ENCODE results near the gene GLP2R.
"Not testable (repeated sequence)": the region's sequence is repeated elsewhere in the genome, so short reads cannot be mapped to it uniquely, and the experiment has no call there.

The GLP2R gene

GRCh38 chr17:9825641-9826150 is at the start of gene GLP2R:
Gene GLP2R, plus strand, starts transcription at chr17:9825924. Its CDS starts 140 bp downstream, at chr17:9826064.
- Mint-ChIP-seq H3K4me3 (no peak within 1 kb of the TSS), H3K27me3 (ENCODE audit: low read depth) (peaks cover 9% of the 10 kb centered on the region), H3K4me1 (peaks cover 6% of the 10 kb centered on the region), H3K9me3 (peaks cover 4% of the 10 kb centered on the region), H3K27ac (no peak within 1 kb of the TSS), H3K36me3 (ENCODE audit: low read depth) (no peaks in the 10 kb centered on the region)
- TF ChIP-seq CTCF (IDR thresholded peaks at IDR 0.05; ENCODE audit: unreplicated experiment in 3 of 3), result no peak

- Mint-ChIP-seq H3K27me3 (ENCODE audit: low read depth) (peaks cover 20% of the 10 kb centered on the region), H3K9me3 (peaks cover 10% of the 10 kb centered on the region), H3K4me3 (no peak overlapping the region), H3K36me3 (ENCODE audit: low read depth) (no peaks in the 10 kb centered on the region), H3K4me1 (no peaks in the 10 kb centered on the region), H3K27ac (no peak overlapping the region)
- no peak for TF ChIP-seq CTCF (IDR thresholded peaks at IDR 0.05; ENCODE audit: unreplicated experiment in 3 of 3)
These were observed 48.8 kb upstream of the GLP2R start for GRCh38 chr17:9776911-9777310.

- H3K4me1 Mint-ChIP-seq, result no peaks in the 10 kb centered on the region
- TF ChIP-seq CTCF (IDR thresholded peaks at IDR 0.05; ENCODE audit: unreplicated experiment in 3 of 3), result no peak
- H3K36me3 Mint-ChIP-seq (ENCODE audit: low read depth), result no peaks in the 10 kb centered on the region
- peaks cover 8% of the 10 kb centered on the region for H3K9me3 Mint-ChIP-seq
- no peak overlapping the region for H3K4me3 Mint-ChIP-seq
- peaks cover 14% of the 10 kb centered on the region for H3K27me3 Mint-ChIP-seq (ENCODE audit: low read depth)
- H3K27ac Mint-ChIP-seq, result no peak overlapping the region
These were observed 45.2 kb upstream of the GLP2R start for GRCh38 chr17:9780552-9780951.

- Mint-ChIP-seq H3K9me3 (no peaks in the 10 kb centered on the region), H3K27me3 (ENCODE audit: low read depth) (peaks cover 6% of the 10 kb centered on the region), H3K4me3 (no peak overlapping the region), H3K36me3 (ENCODE audit: low read depth) (no peaks in the 10 kb centered on the region), H3K4me1 (no peaks in the 10 kb centered on the region), H3K27ac (no peak overlapping the region)
- TF ChIP-seq CTCF (IDR thresholded peaks at IDR 0.05; ENCODE audit: unreplicated experiment in 3 of 3), result no peak
These were observed 42.7 kb upstream of the GLP2R start for GRCh38 chr17:9783050-9783449.

- not testable (repeated sequence) for H3K36me3 Mint-ChIP-seq (ENCODE audit: low read depth); H3K9me3 Mint-ChIP-seq; H3K4me1 Mint-ChIP-seq; H3K27me3 Mint-ChIP-seq (ENCODE audit: low read depth); H3K27ac Mint-ChIP-seq; H3K4me3 Mint-ChIP-seq
These were observed 42.3 kb upstream of the GLP2R start for GRCh38 chr17:9783465-9783864.

- H3K9me3 Mint-ChIP-seq, result no peaks in the 10 kb centered on the region
- H3K4me1 Mint-ChIP-seq, result peaks cover 13% of the 10 kb centered on the region
- H3K4me3 Mint-ChIP-seq, result no peak overlapping the region
- H3K36me3 Mint-ChIP-seq (ENCODE audit: low read depth), result no peaks in the 10 kb centered on the region
- peaks cover 3% of the 10 kb centered on the region for H3K27me3 Mint-ChIP-seq (ENCODE audit: low read depth)
- H3K27ac Mint-ChIP-seq, result no peak overlapping the region
- no peak for TF ChIP-seq CTCF (IDR thresholded peaks at IDR 0.05; ENCODE audit: unreplicated experiment in 3 of 3)
These were observed 41.2 kb upstream of the GLP2R start for GRCh38 chr17:9784544-9784943.
